Glutamatergic neuron (in vitro differentiated cells): ENCODE data around the gene ANXA2R. TPM values are rescaled to one million over a fixed set of nuclear protein-coding genes. Genes with fewer than 3 reads are reported as not detected.
A peak's percentile ranks its signal among the peaks of the same experiment; 100 is the strongest.

Source experiments
- DNase-seq: peaks from one replicate; pipeline ENCODE4 v3.0.0; 2022
- H3K27ac Mint-ChIP-seq: one replicate; pipeline ENCODE4 v1.8.0; 2020; ENCODE audit warnings: mild to moderate bottlenecking, mixed read lengths, inconsistent platforms; ENCODE audit not compliant: unreplicated experiment
- H3K27me3 Mint-ChIP-seq: one replicate; pipeline ENCODE4 v1.8.0; 2020; ENCODE audit warnings: mild to moderate bottlenecking, moderate library complexity, mixed read lengths, inconsistent platforms; ENCODE audit not compliant: unreplicated experiment
- H3K36me3 Mint-ChIP-seq: one replicate; pipeline ENCODE4 v1.8.0; 2020; ENCODE audit warnings: mild to moderate bottlenecking, mixed read lengths, inconsistent platforms; ENCODE audit not compliant: unreplicated experiment
- H3K4me1 Mint-ChIP-seq: one replicate; pipeline ENCODE4 v1.8.0; 2020; ENCODE audit warnings: mild to moderate bottlenecking, low read depth, mixed read lengths, inconsistent platforms; ENCODE audit not compliant: unreplicated experiment
- H3K4me3 Mint-ChIP-seq: one replicate; pipeline ENCODE4 v1.8.0; 2020; ENCODE audit warnings: mild to moderate bottlenecking, mixed read lengths, inconsistent platforms; ENCODE audit not compliant: unreplicated experiment
- H3K9me3 Mint-ChIP-seq: one replicate; pipeline ENCODE4 v1.8.0; 2020; ENCODE audit warnings: mild to moderate bottlenecking, moderate library complexity, mixed read lengths, inconsistent platforms; ENCODE audit not compliant: unreplicated experiment
- total RNA-seq: library from RNA; stranded (reverse); fragmentation: NEBNext Ultra II Directional; extraction: Animal tissue kit (Norgen Biotek cat#: 25700); gene quantifications from one replicate; pipeline ENCODE4 v1.2.1, GENCODE V29; 2021; ENCODE audit not compliant: unreplicated experiment
- TF ChIP-seq, protein P1 (sequence below): fragments of 200-600 bp; sonication (generic); IDR thresholded peaks from one replicate; pipeline ENCODE4 v1.5.0; 2021; ENCODE audit not compliant: partially characterized antibody, unreplicated experiment

Gene ANXA2R
- total RNA-seq, 1 donor from 2014 or later: 1.6 TPM

DNA sequence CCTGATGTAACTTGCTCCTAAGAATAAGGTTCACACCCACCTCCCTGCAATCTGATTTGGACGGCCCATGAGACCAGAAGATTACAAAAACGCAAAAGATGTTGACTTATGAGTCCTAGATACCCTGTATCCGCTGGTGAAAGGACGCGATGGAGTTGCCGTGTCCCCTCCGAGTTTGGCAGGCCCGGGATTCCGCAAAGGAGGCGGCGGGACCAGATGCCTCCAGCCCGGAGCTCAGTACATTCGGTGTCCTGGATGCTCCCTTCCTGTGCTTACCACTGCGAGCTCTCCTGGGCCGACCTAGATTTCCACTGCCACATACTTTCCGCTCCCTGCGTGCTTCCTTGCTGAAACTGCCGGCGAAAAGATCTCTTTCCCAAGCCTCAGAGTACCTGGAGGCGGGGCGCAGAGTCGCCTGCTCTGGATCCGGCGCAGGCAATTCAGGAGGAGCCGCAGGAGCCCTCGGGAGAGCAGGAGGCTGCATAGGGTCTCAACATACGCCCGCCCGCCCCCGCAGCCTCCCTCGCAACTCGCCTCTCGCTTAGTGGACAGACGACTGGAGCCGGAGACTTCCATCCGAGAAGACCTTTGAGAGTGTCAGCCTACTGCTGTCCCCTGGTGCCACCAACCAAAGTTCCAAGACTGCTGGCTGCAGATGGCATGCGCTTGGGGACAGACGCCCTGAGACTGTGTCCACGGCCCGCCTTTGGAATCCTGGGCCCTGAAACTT, 39.8 kb downstream of the ANXA2R start:
- H3K4me1 Mint-ChIP-seq: peaks cover 4% of the 10 kb centered on the region
- TF ChIP-seq, protein P1, sequence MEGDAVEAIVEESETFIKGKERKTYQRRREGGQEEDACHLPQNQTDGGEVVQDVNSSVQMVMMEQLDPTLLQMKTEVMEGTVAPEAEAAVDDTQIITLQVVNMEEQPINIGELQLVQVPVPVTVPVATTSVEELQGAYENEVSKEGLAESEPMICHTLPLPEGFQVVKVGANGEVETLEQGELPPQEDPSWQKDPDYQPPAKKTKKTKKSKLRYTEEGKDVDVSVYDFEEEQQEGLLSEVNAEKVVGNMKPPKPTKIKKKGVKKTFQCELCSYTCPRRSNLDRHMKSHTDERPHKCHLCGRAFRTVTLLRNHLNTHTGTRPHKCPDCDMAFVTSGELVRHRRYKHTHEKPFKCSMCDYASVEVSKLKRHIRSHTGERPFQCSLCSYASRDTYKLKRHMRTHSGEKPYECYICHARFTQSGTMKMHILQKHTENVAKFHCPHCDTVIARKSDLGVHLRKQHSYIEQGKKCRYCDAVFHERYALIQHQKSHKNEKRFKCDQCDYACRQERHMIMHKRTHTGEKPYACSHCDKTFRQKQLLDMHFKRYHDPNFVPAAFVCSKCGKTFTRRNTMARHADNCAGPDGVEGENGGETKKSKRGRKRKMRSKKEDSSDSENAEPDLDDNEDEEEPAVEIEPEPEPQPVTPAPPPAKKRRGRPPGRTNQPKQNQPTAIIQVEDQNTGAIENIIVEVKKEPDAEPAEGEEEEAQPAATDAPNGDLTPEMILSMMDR: no peak
- peaks cover 10% of the 10 kb centered on the region for H3K9me3 Mint-ChIP-seq
- peak overlapping the region; percentile 45 for H3K4me3 Mint-ChIP-seq
- no peaks in the 10 kb centered on the region for H3K36me3 Mint-ChIP-seq
- peak; percentile 55 for DNase-seq
- peaks cover 16% of the 10 kb centered on the region for H3K27me3 Mint-ChIP-seq
- H3K27ac Mint-ChIP-seq: no peak overlapping the region

DNA sequence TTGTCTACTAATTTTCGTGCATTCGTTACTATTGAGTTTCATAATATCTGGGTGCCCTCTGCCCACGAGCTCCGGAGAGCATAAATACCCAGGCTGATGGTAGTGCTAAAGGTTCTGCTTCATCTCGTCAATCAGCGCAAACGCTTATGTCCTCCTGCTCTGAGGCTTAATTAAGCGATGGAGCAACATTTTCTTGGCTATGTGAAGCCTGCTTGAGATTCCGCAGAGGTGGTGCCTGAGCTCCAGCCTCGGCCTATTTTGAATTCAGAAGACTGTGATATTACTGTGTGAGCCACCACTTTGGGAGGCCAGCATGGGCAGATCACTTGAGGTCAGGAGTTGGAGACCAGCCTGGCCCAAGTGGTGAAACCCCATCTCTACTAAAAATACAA, 44.8 kb downstream of the ANXA2R start:
- H3K27me3 Mint-ChIP-seq: peaks cover 35% of the 10 kb centered on the region
- TF ChIP-seq, protein P1: no peak
- H3K4me3 Mint-ChIP-seq: peak overlapping the region; percentile 72

DNA sequence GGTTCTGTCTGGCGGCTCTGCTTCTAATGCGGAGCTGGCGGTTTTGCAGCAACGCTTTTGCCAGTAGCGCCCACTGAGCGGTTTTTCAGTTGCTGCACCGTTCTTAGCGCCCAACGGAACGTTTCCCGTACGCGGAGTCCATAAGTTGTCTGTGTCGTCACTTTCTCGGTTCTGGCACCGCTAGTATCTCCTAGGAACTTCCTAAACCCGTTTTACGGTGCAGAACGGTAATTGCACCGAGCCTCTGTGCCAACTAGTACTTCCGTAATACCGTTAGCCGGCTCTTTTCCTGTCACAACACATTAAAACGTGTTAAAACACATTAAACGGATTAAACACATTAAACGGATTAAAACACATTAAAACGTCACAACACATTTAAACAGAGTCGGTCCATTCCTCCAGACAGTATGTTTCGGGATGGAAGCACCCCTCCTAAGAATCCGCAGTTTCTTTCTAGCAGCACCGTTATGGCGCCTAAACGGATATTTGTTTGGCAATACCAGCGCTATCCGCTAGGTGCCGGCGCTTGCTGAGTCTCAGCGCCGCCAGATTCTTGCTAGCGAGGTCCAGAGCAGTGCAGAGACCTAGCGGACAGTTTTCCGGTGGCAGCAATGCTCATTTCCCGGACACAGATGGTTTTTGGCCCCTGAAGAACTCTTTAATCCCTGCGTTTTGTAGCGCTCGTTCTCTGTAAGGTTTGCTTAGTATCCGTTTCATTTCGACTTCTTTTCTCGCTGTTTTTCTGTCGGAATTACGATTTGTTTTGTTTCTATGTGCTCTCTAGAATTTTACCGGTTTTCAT, 45.4 kb downstream of the ANXA2R start:
- peak; percentile 89 for DNase-seq
- Mint-ChIP-seq H3K9me3 (peaks cover 16% of the 10 kb centered on the region), H3K27ac (peak overlapping the region; percentile 6), H3K36me3 (peaks cover 14% of the 10 kb centered on the region), H3K27me3 (peaks cover 34% of the 10 kb centered on the region), H3K4me1 (peaks cover 7% of the 10 kb centered on the region), H3K4me3 (peak overlapping the region; percentile 72)
- TF ChIP-seq, protein P1: peak; percentile 98

More for the DNA sequence above, 44.8 kb downstream of the ANXA2R start:
- DNase-seq: no peak
- H3K9me3 Mint-ChIP-seq: peaks cover 18% of the 10 kb centered on the region
- H3K4me1 Mint-ChIP-seq: peaks cover 7% of the 10 kb centered on the region
- peaks cover 8% of the 10 kb centered on the region for H3K36me3 Mint-ChIP-seq
- H3K27ac Mint-ChIP-seq: peak overlapping the region; percentile 6

DNA sequence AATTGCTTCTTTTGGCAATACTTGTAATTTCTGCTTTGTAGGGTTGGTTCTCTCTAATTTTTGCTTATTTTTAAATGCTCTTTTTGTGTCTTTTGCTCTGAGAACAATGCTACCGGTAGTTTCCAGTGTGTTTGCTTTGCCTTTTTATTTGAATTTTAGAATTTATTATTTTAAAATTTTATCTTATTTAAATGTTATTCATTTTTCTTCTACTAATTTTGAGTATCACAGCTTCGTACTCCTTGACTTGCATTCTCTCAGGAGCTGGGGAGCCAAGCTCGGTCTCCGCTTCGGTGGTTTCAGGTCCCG, 45.9 kb downstream of the ANXA2R start:
- DNase-seq: no peak
- Mint-ChIP-seq H3K36me3 (peaks cover 19% of the 10 kb centered on the region), H3K9me3 (peaks cover 16% of the 10 kb centered on the region), H3K4me3 (peak overlapping the region; percentile 72), H3K27ac (peak overlapping the region; percentile 21), H3K27me3 (peaks cover 31% of the 10 kb centered on the region), H3K4me1 (peaks cover 6% of the 10 kb centered on the region)
- TF ChIP-seq, protein P1: no peak
